HL-60 (cell line): ENCODE measurements around the gene WDR93.

Source experiments
- DNase-seq, 2 experiments: peaks; one replicate each; pipeline ENCODE4 v3.0.0-alpha.2; 2010 to 2020; ENCODE audit warnings: low read depth in 1 of 2, low spot score in 1 of 2
- H3K27ac ChIP-seq: fragments of 250-450 bp; sonication (Bioruptor Pico); replicated peaks from 2 replicates; pipeline ENCODE4 v1.5.1; 2020; ENCODE audit warnings: mild to moderate bottlenecking, moderate library complexity
- H3K27me3 ChIP-seq: fragments of 250-450 bp; sonication (Bioruptor Pico); 2 replicates; pipeline ENCODE4 v1.5.1; 2021; ENCODE audit warnings: mild to moderate bottlenecking, moderate library complexity; ENCODE audit not compliant: insufficient read depth, poor library complexity, severe bottlenecking
- H3K4me3 ChIP-seq: replicated peaks from 2 replicates; pipeline ENCODE4 v1.5.1; 2011; ENCODE audit warnings: mild to moderate bottlenecking, control low read depth, low read length; ENCODE audit not compliant: insufficient read depth
- CTCF ChIP-seq: IDR thresholded peaks from one replicate; pipeline ENCODE4 v1.5.1; 2011; ENCODE audit warnings: low read length, control low read depth, inconsistent platforms; ENCODE audit not compliant: insufficient read depth
- GABPA ChIP-seq: IDR thresholded peaks from 2 replicates; pipeline ENCODE4 v1.6.1; 2012; ENCODE audit warnings: low read depth
- POLR2AphosphoS5 ChIP-seq: IDR thresholded peaks from 2 replicates; pipeline ENCODE4 v1.6.1; 2012; ENCODE audit warnings: low read depth
- REST ChIP-seq: IDR thresholded peaks from 2 replicates; pipeline ENCODE4 v1.6.1; 2012; ENCODE audit warnings: low read depth; ENCODE audit not compliant: insufficient replicate concordance
- SPI1 ChIP-seq: IDR thresholded peaks from 2 replicates; pipeline ENCODE4 v1.6.1; 2012; ENCODE audit warnings: low read depth, mild to moderate bottlenecking, borderline replicate concordance

Gene WDR93

GRCh38 chr15:89662893-89663626 lies 27.6 kb upstream of the WDR93 start:
- TF ChIP-seq POLR2AphosphoS5 (no peak), SPI1 (no peak), REST (no peak), CTCF (no peak), GABPA (no peak)
- Histone ChIP-seq H3K27ac (no peak overlapping the region), H3K27me3 (peaks cover 14% of the 10 kb centered on the region), H3K4me3 (no peak overlapping the region)
- no peak for DNase-seq

- Histone ChIP-seq H3K27ac (no peak overlapping the region), H3K27me3 (peaks cover 14% of the 10 kb centered on the region), H3K4me3 (no peak overlapping the region)
- no peak for DNase-seq
- TF ChIP-seq POLR2AphosphoS5 (no peak), SPI1 (no peak), REST (no peak), GABPA (no peak), CTCF (no peak)
These were observed 25.9 kb upstream of the WDR93 start for GRCh38 chr15:89664441-89665350.

GRCh38 chr15:89665449-89666181 lies 25.0 kb upstream of the WDR93 start:
- peak overlapping the region; percentile 37 for H3K4me3 ChIP-seq
- peak; percentile 11 to 33 for DNase-seq
- TF ChIP-seq SPI1 (no peak), REST (no peak), POLR2AphosphoS5 (no peak), CTCF (no peak), GABPA (no peak)
- no peak overlapping the region for H3K27ac ChIP-seq
- peaks cover 14% of the 10 kb centered on the region for H3K27me3 ChIP-seq
